ENCODE results near the gene DESI2.
A peak's percentile ranks its signal among the peaks of the same experiment; 100 is the strongest.
"Not testable (repeated sequence)": the region's sequence is repeated elsewhere in the genome, so short reads cannot be mapped to it uniquely, and the experiment has no call there.

The DESI2 gene

GRCh38 chr1:244705261-244706234 is 52.6 kb downstream of the DESI2 start:
- DNase-seq (ENCODE audit: low spot score) = no peak

GRCh38 chr1:244709076-244709475 is 56.1 kb downstream of the DESI2 start:
- DNase-seq (ENCODE audit: low spot score) = no peak

DNA sequence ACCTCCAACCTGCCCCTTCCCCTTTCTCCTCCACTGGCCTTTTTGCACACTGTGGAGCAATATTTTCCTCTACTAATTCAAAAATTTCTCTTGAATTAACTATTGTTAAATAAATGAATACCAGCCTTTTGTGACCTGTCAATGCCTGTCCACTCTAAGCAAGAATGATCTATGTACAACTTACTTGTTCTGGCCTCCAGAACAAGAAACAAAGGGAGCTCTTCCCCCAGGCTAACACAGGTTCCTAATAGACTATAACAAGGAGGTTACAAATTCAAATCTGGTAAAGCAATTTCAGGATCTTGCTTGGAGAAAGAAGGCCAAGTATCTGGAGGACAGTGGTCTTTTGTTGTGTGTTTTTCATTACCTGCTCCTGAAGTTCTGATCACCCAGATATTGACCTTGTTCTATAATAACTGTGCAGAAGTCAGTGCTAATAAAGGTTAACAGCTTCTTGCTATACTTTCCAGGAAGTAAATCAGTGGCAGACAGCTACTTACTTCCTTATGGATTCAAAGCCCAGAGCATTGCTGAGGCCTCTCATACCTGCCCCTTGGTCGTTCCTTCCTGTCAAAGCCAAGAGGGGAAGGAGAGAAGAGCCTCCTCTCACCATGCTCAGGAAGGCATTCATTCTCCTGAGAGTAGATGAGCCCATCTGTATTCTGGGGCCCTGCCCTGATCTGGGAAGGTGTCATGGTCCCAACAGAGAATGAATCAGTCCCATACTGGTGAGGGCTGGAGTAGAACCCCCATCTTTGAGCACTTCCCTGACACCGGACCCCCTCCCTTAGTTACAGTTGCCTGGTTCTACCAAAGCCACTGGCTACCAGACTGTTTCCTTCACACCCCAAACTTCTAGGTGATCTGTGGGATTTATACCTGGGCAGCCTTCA is 56.8 kb downstream of the DESI2 start:
- DNase-seq (ENCODE audit: low spot score) = no peak

GRCh38 chr1:244710474-244711062 is 57.6 kb downstream of the DESI2 start:
- DNase-seq (ENCODE audit: low spot score) = no peak

GRCh38 chr1:244712669-244713068 is 59.7 kb downstream of the DESI2 start:
- DNase-seq (ENCODE audit: low spot score) = peak; percentile 48

DNA sequence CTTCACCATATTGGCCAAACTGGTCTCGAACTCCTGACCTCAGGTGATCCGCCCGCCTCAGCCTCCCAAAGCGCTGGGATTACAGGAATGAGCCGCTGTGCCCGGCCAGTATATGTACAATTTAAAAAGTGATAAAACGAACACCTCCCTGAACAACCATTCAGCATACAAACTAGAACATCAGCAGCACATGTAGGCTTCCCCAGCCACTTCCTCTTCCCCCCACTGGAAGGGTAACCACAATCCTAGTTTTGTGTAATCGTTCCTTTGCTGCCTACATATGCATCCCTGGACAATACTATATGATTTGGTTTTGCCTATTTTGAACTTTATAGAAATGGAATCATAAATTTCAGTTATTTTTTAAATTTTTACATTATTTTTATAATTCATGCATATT is 60.4 kb downstream of the DESI2 start:
- DNase-seq (ENCODE audit: low spot score) = no peak

DNA sequence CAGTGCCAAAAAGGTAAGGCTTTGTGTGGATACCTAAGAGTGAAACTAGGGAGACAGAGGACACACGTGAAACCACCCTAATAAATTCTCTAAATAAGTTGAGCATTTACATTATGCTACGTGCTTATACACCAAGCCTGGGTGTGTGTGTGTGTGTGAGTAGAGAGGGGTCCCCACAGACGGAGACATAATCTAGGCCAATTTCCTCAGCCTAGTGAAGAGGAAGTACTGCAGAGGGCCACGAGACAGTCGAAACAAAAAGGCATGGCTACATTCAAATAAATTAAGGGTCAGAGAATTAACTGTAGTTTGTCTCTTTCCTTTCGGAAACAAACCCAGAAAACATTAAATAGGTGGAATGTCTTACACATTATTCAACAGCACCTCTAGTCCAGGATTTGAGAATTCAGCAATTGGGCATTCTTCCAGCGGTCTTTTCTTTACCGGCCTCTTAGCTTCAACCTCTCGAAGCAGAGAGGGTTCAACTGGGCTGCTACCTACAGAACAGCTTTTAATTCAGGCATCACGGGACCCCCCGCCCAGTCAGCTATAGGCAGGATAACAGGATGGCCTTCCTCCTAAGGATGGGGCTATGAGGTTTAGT is 75.0 kb downstream of the DESI2 start:
- DNase-seq (ENCODE audit: low spot score) = no peak

- DNase-seq (ENCODE audit: low spot score) = peak; percentile 17
Observed at GRCh38 chr1:244730153-244730933, 77.4 kb downstream of the DESI2 start.

DNA sequence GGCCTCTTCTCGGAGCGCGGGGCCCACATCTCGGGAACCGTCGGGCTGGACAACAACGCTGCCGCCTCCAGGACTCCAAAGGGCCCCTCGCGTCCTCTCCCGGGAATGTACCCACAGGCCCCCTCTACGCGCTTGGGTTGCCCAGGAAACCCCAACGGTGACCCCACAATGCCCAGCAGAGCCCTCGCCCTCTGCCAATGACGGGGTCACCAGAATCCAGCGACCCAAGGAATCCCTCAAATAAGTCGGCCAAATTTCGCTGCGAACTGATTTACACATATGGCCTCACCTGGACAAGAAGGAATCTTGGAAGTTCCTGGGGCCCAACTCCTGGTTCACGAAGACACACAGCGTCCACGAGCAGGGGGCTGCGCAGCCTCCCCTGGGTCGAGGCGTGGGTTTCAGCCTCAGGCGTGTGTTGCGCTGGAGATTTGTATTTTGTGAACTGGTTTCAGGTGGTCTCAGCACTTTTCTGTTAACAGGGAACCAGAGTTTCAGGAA is 78.1 kb downstream of the DESI2 start:
- no peak for DNase-seq (ENCODE audit: low spot score)

- DNase-seq (ENCODE audit: low spot score) = no peak
Observed at GRCh38 chr1:244731651-244732050, 78.7 kb downstream of the DESI2 start.

- no peak for DNase-seq (ENCODE audit: low spot score)
Observed at GRCh38 chr1:244732851-244733450, 80.0 kb downstream of the DESI2 start.

DNA sequence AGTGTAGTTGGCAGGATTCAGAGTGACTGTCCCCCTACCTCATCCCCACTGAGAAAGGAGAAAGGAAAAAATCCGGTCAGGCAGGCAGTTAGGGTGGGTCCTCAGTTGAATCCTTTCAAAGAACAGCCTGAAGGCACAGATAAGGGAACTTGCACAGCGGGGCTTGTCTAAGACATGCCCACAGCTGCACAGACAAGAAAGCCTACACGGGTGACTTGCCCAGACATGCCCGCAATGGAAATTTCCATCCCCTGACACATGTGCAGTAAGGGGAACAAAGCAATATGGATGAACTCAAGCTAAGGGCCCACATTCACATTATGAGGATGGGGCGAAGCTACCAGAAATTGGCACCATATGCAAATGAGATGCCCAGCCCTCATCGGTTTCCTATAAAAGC is 82.5 kb downstream of the DESI2 start:
- no peak for DNase-seq (ENCODE audit: low spot score)

GRCh38 chr1:244735876-244736561 is 83.1 kb downstream of the DESI2 start:
- DNase-seq (ENCODE audit: low spot score) = no peak

DNA sequence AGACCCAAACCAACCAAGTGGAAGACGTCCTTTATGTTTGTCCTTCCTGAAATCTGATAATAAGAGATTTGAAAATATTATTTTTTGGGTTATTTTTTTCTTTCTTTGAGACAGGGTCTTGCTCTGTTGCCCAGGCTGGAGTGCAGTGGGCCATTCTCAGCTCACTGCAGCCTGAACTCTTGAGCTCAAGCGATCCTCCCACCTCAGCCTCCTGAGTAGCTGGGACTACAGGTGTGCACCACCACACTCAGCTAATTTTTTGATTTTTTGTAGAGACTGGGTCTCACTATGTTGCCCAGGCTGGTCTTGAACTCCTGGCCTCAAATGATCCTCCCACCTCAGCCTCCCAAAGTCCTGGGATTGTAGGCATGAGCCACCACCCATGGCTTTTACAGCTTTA is 86.2 kb downstream of the DESI2 start:
- not testable (repeated sequence) for DNase-seq (ENCODE audit: low spot score)

GRCh38 chr1:244740027-244740617 is 87.2 kb downstream of the DESI2 start:
- not testable (repeated sequence) for DNase-seq (ENCODE audit: low spot score)

DNA sequence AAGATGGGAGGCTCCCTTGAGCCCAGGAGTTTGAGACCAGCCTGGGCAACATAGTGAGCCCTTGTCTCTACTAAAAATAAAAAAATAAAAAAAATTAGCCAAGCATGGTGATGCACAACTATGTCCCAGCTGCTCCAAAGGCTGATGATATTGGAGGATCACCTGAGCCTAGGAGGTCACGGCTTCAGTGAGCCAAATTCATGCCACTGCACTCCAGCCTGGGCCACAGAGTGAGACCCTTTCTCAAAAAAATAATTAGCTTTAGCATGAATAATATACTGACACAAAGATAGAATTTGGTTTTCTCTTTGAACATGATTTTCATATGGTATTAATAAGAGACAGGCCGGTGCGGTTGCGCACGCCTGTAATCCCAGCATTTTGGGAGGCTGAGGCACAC is 88.8 kb downstream of the DESI2 start:
- DNase-seq (ENCODE audit: low spot score) = no peak

- DNase-seq (ENCODE audit: low spot score) = no peak
Observed at GRCh38 chr1:244749230-244750016, 96.5 kb downstream of the DESI2 start.

DNA sequence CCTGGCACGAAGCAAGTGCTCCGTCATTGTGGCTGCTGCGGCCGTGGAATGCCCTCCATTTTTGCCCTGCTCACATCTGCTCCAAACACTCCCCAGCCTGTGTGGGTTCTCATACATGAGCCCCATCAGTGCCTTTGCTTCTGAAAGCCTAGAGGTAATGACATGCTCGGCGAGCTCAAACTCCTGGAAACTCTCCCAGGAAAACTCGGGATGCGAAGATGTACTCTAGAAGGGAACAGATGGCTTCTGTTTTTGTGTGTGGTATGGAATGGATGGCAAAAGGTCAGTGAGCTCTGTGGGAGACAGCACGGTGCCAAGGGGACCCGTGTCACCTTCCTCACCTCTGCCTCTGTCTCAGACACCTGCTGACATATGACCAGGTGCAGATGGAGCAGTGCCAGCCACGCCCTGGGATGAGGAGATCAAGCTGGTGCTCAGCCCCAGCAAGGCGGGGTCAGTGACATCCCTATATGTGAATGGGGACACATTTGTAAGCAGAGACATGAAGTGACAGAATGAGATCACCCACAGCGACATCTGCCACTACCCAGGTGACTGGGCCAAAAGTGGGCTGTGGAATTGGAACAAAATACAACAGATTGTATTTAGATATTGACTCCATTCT is 98.5 kb downstream of the DESI2 start:
- DNase-seq (ENCODE audit: low spot score) = no peak
